Stimulated activated CD4-positive, alpha-beta T cell treated with anti-CD3 and anti-CD28 coated beads, Interleukin-4, amount 100 ng/mL, for 1 hour (primary cell): ENCODE measurements around the gene ILF2.
"Not testable (repeated sequence)": the region's sequence is repeated elsewhere in the genome, so short reads cannot be mapped to it uniquely, and the experiment has no call there.

Experiments used
- DNase-seq: peaks from one replicate; pipeline ENCODE4 v3.0.0-alpha.2; 2020

Gene ILF2

DNA sequence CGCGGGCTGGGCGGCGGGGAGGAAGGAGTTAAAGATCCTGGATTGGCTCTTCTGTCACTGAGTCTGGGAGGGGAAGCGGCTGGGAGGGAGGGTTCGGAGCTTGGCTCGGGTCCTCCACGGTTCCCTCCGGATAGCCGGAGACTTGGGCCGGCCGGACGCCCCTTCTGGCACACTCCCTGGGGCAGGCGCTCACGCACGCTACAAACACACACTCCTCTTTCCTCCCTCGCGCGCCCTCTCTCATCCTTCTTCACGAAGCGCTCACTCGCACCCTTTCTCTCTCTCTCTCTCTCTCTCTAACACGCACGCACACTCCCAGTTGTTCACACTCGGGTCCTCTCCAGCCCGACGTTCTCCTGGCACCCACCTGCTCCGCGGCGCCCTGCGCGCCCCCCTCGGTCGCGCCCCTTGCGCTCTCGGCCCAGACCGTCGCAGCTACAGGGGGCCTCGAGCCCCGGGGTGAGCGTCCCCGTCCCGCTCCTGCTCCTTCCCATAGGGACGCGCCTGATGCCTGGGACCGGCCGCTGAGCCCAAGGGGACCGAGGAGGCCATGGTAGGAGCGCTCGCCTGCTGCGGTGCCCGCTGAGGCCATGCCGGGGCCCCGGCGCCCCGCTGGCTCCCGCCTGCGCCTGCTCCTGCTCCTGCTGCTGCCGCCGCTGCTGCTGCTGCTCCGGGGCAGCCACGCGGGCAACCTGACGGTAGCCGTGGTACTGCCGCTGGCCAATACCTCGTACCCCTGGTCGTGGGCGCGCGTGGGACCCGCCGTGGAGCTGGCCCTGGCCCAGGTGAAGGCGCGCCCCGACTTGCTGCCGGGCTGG is 7.9 kb upstream of the ILF2 start, which contains the start of gene NPR1:
TSS of gene NPR1 (plus strand) at position 170 of the 818 bp plus-strand sequence. CDS start at position 591, 421 bp downstream.
- DNase-seq: peak; percentile 34

DNA sequence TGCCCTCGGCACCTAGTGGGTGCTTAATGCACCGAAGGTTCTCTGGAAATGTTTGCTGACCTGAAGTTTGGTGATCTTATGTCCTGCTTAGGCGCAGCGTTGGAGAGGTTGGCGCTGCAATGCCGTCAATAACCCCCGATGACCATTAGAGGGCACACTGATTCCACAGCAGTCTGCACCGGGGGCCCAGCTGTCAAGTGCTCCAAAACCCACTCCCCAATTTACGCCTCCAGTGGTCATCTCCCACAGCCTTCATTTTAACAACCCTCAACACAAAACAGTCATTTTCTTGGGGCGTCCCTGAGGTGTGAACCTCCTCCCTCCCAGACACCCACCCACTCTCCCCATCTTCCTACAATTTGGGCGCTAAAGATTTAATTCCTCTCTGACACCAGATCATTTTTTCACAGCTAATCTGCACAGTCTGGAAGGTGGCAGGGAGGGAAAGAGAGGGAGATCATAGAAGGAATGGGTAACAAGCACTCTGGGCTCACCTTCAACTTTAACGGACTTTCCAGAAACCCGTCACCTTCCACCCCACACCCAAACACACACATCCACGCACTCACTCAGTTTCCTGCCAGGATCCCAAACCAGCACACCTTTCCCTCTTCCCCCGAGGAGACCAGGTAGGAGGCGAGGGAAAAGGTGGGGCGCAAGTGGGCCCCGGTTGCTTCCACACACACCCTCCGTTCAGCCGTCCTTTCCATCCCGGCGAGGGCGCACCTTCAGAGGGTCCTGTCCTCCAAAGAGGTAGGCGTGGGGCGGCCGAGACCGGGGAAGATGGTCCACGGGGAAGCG is 7.1 kb upstream of the ILF2 start:
- peak; percentile 48 for DNase-seq

DNA sequence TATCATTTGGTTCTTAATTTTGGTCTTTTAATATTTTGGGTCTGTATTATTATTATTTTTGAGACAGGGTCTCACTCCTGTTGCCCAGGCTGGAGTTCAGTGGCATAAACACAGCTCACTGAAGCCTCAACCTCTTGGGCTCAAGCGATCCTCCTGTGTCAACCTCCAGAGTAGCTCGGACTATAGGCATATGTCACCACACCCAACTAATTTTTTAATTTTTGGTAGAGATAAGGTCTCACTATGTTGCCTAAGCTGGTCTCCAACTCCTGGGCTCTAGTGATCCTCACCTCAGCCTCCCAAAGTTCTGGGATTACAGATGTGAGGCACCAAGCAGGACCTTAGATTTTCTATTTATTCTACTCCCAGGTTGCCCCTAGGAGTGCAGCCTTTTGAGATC is 2.7 kb upstream of the ILF2 start:
- no peak for DNase-seq

DNA sequence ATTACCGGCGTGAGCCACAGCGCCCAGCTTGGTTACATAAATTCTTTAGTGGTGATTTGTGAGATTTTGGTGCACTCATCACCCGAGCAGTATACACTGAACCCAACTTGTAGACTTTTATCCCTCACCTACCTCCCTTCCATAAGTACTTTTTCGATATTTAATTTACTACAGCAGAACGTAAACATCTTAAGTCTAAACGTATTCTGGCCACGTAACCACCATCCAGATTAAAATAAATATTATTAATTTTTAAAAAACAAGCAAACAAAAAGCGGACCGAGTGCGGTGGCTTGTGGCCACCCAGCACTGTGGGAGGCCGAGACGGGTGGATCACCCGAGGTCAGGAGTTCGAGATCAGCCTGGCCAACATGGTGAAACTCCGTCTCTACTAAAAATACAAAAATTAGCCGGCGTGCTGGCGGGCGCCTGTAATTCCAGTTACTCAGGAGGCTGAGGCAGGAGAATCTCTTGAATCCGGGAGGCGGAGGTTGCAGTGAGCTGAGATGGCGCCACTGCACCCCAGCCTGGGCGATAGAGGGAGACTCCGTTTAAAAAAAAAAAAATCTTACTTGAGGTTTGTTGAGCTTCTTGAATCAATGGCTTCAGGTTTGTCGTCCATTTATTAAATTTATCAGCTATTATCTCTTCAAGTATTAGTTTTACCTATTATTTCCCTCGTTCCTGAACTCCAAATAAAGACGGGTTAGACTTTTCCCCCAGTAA is 998 bp upstream of the ILF2 start:
- DNase-seq: peak; percentile 51

DNA sequence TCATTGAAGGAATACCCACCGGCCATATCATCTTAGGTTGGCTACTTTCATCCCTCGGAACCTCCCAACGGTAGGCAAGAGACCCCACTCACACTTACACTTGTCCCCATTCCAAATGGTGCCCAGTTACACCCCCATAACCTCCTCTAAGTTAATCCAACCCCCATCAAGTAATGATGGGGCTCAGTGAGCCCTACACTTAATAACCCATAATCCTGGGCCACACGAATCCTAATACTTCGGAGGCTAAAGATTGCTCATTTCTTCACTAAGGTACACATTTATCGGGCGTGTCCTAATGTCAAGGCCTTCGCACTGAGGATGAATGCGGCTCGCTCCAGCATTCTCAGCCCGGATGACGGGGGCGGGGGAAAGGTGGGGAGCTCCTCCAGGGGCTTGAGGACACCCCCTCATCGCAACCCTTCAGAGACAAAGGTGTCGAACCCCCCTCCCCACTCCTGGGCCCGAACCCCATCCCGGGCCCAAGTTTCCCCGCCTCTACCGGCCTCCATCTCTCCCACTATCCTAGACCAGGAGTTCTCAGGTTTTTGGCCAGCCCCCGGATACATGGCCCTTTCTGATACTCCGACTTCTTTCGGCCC is 435 bp downstream of the ILF2 start:
- DNase-seq: peak; percentile 43

DNA sequence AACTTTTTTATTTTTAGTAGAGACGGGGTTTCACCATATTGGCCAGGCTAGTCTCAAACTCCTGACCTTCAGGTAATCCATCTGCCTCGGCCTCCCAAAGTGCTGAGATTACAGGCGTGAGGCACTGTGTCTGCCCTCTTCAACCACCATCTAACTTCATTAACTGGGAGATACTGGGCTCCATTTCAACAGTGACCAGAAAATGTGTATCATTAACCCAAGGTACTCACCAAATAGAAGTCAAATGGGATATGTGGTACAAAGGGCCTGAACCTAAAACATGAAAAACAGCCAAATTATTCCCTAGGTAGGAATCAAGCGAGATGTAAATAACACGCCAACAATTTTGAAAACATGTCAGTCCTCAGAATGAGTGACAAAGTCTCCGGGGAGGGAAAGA is 1.2 kb downstream of the ILF2 start:
- DNase-seq: no peak

DNA sequence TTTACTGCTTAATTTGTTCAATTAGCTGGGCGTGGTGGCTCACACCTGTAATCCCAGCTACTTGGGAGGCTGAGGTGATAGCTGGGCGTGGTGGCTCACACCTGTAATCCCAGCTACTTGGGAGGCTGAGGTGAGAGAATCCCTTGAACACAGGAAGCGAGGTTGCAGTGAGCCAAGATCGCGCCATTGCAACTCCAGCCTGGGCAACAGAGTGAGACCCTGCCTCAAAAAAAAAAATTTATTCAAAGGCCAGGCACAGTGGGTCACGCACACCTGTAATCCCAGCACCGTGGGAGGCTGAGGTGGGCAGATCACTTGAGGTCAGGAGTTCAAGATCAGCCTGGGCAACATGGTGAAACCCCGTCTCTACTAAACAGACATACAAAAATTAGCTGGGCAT is 2.1 kb downstream of the ILF2 start:
- DNase-seq: not testable (repeated sequence)

DNA sequence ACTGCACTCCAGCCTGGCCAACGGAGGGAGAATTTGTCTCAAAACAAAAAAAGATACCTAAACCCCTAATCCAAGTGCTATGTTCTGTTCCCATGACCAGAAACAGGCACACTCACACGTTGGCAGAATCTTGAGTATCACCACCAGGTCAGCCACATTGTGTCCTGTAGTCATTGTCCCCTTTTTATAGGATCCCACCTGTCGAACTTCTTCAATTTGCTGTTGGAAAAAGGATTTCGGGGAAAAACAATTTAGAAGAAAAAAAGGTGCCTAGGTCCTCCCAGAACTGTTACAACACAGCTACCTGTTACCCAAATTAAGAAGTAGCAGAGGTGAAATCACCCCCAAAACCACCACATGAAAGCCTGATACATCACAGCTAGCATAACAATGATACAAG is 3.4 kb downstream of the ILF2 start:
- DNase-seq: no peak

DNA sequence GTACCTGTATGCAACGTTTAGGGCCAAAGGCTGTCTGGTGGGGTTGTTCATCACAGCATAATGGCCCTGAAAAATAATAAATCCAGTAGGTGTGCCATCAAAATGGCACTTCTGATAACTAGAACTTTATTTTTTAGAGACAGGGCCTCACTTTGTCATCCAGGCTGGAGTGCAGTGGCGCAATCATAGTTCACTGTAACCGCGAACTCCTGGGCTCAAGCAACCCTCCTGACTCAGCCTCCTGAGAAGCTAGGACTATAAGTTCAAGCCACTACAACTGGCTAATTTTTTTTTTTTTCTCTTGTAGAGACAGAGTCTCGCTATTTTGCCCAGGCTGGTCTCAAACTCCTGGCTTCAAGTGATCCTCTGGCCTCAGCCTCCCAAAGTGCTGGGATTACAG is 7.6 kb downstream of the ILF2 start:
- DNase-seq: no peak

DNA sequence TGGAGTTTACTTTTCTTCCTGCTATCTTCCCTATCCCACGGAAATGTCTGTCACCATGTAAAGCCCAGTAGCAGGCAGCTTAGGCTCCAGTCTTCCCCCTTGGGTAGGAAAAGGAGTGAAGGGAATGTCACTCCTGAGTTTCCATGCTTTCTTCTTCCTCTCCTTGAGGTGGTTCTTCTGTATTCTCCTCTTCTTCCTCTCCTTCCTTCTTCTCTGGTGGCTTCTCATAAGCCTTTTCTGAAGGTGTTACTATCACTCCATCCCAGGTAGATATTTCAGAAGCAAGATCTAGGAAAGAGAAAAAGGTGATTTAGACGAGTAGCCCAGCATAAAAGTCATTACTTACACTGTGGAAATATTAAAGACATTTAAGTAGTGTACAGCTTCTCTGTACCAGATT is 8.5 kb downstream of the ILF2 start:
- DNase-seq: no peak

DNA sequence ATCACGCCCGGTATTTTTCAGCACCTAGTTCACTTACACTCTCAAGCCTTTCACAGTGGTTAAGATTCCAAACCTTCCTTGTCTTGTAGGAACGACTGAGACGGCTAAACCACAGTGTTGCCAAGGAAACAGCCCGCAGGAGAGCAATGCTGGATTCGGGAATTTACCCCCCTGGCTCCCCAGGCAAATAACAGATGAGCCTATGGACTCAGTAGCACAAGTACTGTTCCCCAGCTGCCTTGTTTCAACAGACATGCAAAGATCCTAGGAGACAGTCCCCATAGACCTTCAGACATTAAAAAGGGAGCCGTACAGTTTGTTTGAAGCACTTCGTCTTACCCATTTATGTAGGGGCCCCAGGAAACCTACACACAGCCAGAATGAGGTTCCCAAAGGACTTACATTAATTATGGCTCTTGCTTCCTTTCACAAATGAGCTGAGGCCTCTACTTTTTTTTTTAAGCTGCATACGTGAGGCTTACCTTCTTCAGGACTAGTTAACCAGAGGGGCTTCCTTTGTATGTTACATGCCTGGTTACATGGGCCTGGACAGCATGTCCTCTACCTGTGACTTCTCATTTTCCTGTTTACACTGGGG is 9.6 kb downstream of the ILF2 start:
- DNase-seq: no peak

DNA sequence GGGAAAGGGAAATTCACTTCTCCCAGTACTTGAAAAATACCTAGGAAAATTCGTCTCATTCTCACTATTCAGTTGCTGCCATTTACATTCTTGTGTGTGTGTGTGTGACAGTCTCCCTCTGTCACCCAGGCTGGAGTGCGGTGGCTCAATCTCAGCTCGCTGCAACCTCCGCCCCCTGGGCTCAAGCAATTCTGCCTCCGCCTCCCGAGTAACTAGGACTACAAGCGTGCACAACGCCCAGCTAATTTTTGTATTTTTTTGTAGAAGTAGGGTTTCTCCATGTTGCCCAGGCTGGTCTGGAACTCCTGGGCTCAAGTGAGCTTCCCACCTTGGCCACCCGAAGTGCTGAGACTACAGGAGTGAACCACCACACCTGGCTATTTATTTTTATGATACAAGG is 11.1 kb downstream of the ILF2 start:
- DNase-seq: no peak

DNA sequence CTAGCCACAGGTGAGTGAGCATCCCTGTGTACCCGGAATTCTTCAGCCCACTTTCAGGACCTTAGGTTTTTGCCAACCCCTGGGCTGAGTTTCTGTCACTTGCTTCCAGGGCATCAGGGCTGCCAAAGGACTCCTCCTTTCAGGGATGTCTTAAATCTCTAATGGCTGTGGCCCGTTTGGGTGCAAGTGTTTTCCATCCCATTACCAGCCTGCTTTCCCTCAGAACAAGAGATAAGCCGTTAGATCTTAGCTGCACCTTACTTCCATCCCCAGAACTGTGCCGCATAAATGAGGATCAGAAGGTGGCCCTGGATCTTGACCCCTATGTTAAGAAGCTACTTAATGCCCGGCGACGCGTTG is 11.6 kb downstream of the ILF2 start:
- no peak for DNase-seq

DNA sequence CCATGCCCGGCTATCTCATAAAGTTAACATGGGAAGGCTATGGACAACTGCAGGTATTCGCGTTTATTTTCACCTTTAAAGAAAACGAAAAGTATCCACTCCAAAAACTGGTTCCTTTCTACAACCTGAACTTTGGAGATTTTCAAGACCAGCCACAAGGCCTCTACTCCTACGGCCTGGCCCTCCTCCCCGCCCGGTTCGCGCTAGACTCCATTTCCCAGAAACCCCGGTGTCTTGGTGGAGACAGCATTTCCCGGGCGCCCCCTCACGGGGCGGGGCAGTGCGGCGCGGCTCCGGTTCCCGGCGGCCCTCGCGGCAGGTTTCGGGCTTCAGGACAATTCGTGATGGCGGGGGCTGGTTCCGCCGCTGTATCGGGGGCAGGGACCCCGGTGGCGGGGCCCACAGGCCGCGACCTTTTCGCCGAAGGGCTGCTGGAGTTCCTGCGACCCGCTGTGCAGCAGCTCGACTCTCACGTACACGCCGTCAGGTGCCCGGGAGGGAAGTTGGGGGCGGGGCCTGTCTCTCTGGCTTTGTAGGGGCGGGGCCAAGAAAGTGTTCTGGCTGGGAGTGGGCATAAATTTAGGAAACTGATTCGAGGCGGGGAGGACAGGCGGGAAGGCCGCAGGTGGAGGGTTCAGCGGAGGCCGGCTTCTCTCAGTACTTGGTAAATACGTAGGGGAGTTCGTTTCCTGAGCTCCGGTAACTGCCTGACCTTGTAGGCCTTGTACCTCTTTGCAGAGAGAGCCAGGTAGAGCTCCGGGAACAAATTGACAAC is 12.2 kb downstream of the ILF2 start, which contains the start of gene SNAPIN:
TSS of gene SNAPIN (plus strand) at position 304 of the 775 bp plus-strand sequence. CDS start at position 345, 41 bp downstream.
- peak; percentile 92 for DNase-seq

DNA sequence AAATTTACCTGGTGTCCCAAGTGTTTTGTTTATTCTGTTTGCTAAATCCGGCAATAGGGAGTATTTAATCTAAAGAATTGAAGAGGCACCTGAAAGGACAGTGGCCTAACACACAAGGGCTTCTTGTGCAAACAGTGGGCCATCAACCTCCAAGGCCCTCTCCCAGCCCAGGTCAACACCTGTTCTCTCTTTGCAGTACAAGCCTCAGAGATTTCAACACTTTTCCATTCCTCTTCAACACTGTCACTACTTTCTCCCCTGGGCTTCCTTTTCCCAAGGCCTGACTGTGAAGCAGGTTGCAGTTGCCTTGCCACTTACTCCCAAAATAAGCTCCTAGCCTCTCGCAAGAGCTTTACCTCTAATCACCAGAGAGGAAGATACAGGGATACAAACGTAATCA is 15.5 kb downstream of the ILF2 start:
- no peak for DNase-seq

DNA sequence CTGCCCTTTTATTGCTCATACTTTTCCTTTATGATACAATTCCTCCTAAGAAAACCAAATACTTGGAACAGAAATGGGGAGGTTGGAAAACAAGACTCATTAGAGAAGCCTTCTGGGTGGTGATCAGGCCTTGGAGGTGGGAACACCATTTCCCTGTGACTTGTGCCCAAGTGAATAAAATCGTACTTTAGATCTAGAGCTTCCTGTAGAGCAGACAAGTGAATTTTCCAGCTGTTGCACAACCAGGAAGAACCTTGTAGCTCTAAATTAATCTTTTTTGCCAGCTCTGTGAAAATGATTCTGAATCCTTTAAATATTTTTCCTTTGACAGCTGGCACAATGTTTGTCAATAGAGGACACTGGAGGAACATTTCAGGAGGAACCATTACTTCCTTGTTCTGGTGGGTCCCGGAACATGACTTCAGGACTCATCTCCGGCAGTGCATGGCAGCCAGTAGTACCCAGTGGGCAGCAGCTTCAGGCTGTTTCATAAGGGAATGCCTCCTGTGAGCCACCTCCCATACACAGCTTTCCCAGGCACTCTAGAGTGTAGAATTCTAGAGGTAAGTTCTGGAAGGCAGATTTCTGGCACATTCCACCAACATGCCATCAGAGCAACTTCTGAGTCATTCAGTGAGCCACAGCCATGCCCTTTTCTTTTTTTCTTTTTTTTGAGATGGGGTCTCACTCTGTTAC is 17.8 kb downstream of the ILF2 start:
- no peak for DNase-seq

DNA sequence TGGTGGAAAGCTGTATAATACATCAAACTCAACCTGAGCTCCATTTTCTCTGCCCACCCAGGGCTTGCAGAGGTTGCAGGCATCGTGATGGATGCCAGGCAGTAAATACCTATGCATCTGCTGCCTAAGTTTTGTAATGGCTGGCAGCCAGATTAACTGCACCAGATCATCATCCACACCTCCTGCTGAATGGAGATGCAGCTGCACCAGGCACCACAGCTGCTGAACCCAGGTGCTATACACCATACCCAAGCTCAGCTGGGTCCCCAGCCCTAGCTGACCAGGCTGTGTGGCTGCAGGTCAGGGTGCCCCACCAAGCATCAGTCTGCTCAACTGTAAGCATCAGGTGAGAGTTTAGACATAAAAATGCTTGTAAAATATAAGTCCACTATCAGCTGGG is 19.0 kb downstream of the ILF2 start:
- DNase-seq: no peak

DNA sequence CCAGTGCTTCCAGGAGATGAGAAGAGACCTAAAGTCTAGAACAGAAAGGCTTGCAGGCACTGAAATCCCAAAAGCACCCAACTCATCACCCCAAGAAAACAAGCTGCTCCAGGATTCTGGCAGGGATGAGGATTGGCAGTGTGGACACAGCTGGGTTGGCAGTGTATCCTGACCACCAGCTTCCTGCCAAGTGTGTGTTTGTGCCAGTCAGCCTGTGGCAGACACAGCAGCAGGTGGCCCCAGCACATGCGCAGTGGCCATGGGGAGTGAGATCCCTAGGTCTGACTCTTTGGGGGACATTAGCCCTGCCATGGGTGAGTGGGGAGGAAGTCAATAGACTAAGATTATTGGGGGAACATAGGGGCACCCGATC is 20.9 kb downstream of the ILF2 start:
- no peak for DNase-seq

DNA sequence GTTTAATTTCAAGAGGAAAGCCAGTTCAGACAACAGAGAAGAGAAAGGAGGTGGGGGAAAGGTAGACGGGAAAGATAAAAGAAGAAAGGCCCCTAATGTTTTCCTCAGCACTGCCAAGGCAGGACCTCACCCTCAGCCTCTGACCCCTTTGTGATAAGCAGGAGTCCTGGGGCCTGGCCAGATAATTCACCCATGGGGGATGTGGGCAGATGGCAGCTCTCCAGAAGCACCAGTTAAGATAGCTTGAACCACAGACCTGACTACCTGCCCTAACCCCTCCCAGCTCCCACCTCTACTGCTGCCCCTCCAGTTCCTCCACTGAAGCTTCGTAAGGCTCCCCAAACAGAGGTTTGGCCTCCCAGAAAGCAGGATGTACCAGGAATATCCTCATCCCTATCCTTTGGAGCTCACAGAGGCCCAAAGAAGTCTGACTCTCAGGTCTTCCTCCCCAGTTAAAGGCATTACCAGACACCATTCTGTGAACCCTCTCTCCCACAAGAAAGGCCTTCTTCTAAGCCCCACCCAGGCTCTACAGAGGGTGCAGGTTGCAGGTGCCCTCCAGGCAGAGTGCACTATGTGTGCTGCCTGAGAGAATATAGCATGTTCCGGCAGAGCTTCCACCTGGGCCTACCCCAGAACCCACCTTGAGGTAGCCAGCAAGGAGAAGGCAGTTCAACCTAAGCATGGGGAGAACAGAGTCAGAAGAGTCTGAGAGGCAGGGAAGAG is 21.5 kb downstream of the ILF2 start:
- DNase-seq: no peak

DNA sequence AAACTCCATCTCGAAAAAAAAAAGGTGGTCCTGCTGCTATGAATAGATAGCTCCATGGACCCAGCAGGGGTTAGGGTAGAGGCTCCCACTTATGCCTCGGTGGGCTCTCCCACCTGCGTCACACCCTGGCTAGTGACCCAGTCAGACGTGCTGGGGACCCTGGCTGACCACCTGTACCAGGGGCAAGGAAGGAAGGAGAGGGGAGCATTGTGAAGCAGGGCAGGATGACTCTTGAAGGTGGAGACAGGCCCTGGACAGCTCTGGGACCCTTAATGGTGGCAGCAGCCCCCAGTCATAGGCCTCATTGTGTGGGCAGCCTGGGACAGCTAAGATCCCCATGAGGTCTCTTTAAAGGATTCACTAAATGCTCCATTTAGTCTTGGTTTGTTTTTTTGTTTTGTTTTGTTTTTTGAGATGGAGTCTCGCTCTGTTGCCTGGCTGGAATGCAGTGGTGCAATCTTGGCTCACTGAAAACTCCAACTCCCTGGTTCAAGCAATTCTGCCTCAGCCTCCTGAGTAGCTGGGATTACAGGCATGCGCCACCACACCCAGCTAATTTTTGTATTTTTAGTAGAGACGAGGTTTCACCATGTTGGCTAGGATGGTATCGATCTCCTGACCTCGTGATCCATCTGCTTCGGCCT is 22.7 kb downstream of the ILF2 start:
- no peak for DNase-seq
